Pancreas (tissue), 10 donors: ENCODE measurements around the gene ZNF266. TPM values are rescaled to one million over a fixed set of nuclear protein-coding genes. Genes with fewer than 3 reads are reported as not detected.

ENCODE experiments used
- ATAC-seq, 4 donors: fragments of 200-7000 bp; cut with Tn5 transposase; one replicate each; pipeline versions ENCODE4 v1.8.0 to v1.9.1; 2020; ENCODE audit warnings: mild to moderate bottlenecking in 4 of 4, moderate library complexity in 4 of 4
- DNase-seq, 6 donors: peaks; one replicate each; pipeline ENCODE4 v3.0.0-alpha.2; 2020
- FAIRE-seq: peaks from 2 replicates; lab custom pipeline; 2012; peaks lifted over from hg19 to GRCh38; lab: Jason Lieb, UNC
- H3K27ac ChIP-seq, 4 donors: fragments of 200-600 bp; sonication (generic); 1 replicate in 3 of 4; 2 replicates in 1 of 4; pipeline versions ENCODE4 v1.5.0 to v1.8.0; 2020
- H3K27me3 ChIP-seq, 4 donors: fragments of 200-600 bp; one replicate each; pipeline ENCODE4 v1.8.0; 2021
- H3K36me3 ChIP-seq, 3 donors: fragments of 200-600 bp; sonication (generic) in 1 of 3; one replicate each; pipeline versions ENCODE4 v1.5.0 to v1.8.0; 2020 to 2021
- H3K4me1 ChIP-seq, 3 donors: fragments of 200-600 bp; one replicate each; pipeline ENCODE4 v1.8.0; 2021
- H3K4me3 ChIP-seq, 4 donors: fragments of 200-600 bp; sonication (generic) in 2 of 4; one replicate each; pipeline versions ENCODE4 v1.5.0 to v1.8.0; 2020 to 2021
- H3K9me3 ChIP-seq, 4 donors: fragments of 200-600 bp; one replicate each; pipeline ENCODE4 v1.8.0; 2021
- WGBS, 2 donors: extraction: QIAGEN DNeasy Blood & Tissue Kit; methylation state at CpG; one replicate each; pipeline ENCODE4 v1.1.7; 2013; 5-methylcytosine and 5-hydroxymethylcytosine counted together
- intact Hi-C, 3 donors: fragments of 100-400 bp; cut with DNase I; formaldehyde crosslinking; loops; one replicate each; pipeline versions ENCODE4 v1.11.1 to v1.14.2; 2022
- polyA plus RNA-seq, 2 donors: library from polyadenylated mRNA; stranded (reverse); fragments of 200-250 nt; gene quantifications; one replicate each; pipeline ENCODE4 v1.2.3, GENCODE V29; 2013
- total RNA-seq, 6 donors: library from RNA; stranded (reverse); fragmentation: NEBNext Ultra II Directional in 4 of 6; extraction: Animal tissue kit (Norgen Biotek cat#: 25700) in 4 of 6; gene quantifications; one replicate each; pipeline versions ENCODE4 v1.2.1 to v1.2.4, GENCODE V29; 2021 to 2023
- TF ChIP-seq, protein P1 (sequence below), 4 donors: fragments of 200-600 bp; sonication (generic) in 3 of 4; IDR thresholded peaks; one replicate each; pipeline versions ENCODE4 v1.5.0 to v1.8.0; 2021; ENCODE audit warnings: antibody characterized with exemption in 4 of 4
- donor health status: healthy with polysubstance abuse.
- donor health status: DM: no; HTN: no; CAD: no; lungs with moderate emphysema.
- donor health status: DM: no; HTN: no; CAD: no.
- donor health status: control.
- donor health status: control.
- donor health status: Bipolar disorder and iron deficiency.
- donor health status: DM: yes; HTN: yes; CAD: no.
- donor health status: DM: no; HTN: no; CAD: no.
- donor health status: DM: no; HTN: no; CAD: no.
- donor health status: DM: yes; HTN: yes; CAD: no.

ZNF266 gene
- total and polyA plus RNA-seq, 8 donors: 5.1 to 39.1 (median 8.7) TPM

DNA sequence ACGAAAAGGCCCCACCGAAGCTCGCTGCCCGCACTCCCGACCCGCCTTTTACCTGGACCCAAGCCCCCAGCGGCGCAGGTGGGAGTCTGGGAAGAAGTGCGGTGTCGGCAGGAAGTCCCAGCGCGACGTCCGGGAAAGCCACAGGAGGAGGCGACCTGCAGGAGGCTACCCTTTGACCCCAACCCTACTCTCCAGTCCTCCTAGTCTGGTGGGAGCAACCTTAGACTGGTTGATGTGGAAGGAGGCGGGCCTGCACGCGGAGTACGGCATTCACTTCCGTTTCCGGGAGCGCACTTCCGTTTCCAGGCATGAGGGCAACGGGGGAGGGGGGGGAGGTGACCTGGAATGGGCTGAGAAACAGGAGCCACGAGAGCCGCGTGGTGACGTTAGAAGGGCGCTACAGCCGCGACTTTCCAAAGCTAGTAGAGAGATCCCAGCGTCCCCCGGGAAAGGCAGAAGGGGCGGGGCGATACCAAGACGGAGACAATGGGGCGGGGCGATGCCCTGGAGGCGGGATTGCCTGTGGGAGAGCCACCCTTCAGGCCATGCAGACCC lies 28.5 kb downstream of the ZNF266 start:
- Histone ChIP-seq H3K27me3 (no peaks in the 10 kb centered on the region), H3K4me3 (peak overlapping the region; percentile 26 to 61 (median 54)), H3K9me3 (peaks cover 0 to 2% (median 0%) of the 10 kb centered on the region in 4 donors), H3K36me3 (no peaks in the 10 kb centered on the region), H3K4me1 (no peaks in the 10 kb centered on the region), H3K27ac (no peak overlapping the region)
- TF ChIP-seq, protein P1, sequence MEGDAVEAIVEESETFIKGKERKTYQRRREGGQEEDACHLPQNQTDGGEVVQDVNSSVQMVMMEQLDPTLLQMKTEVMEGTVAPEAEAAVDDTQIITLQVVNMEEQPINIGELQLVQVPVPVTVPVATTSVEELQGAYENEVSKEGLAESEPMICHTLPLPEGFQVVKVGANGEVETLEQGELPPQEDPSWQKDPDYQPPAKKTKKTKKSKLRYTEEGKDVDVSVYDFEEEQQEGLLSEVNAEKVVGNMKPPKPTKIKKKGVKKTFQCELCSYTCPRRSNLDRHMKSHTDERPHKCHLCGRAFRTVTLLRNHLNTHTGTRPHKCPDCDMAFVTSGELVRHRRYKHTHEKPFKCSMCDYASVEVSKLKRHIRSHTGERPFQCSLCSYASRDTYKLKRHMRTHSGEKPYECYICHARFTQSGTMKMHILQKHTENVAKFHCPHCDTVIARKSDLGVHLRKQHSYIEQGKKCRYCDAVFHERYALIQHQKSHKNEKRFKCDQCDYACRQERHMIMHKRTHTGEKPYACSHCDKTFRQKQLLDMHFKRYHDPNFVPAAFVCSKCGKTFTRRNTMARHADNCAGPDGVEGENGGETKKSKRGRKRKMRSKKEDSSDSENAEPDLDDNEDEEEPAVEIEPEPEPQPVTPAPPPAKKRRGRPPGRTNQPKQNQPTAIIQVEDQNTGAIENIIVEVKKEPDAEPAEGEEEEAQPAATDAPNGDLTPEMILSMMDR (IDR thresholded peaks at IDR 0.05): no peak
- no peak for FAIRE-seq
- intact Hi-C loops: no loop called here
- ATAC-seq: peak; percentile 95 to 99 (median 98)
- 1 to 2% methylated on average over 32 to 39 of the region's 39 CpGs for WGBS, 2 donors
- DNase-seq: peak; percentile 54 to 81 (median 70)

DNA sequence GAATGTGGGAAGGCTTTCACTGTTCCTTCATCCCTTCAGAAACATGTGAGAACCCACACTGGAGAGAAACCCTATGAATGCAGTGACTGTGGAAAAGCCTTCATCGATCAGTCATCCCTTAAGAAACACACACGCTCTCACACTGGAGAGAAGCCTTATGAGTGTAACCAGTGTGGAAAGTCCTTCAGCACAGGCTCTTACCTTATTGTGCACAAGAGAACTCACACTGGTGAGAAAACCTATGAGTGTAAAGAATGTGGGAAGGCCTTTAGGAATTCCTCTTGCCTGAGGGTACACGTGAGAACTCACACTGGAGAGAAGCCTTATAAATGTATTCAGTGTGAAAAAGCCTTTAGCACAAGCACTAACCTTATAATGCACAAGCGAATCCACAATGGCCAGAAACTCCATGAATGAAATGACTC lies 54.0 kb downstream of the ZNF266 start:
- intact Hi-C loops: no loop called here
- Histone ChIP-seq H3K4me1 (no peaks in the 10 kb centered on the region), H3K36me3 (peaks cover 13 to 75% (median 50%) of the 10 kb centered on the region in 3 donors), H3K27me3 (no peaks in the 10 kb centered on the region), H3K4me3 (no peak overlapping the region), H3K27ac (no peak overlapping the region), H3K9me3 (peaks cover 4 to 40% (median 13%) of the 10 kb centered on the region in 4 donors)
- no peak for ATAC-seq
- TF ChIP-seq, protein P1 (IDR thresholded peaks at IDR 0.05): no peak
- FAIRE-seq: no peak
- no peak for DNase-seq
- WGBS, 2 donors: 85 to 87% methylated on average over 4 of the region's 4 CpGs

DNA sequence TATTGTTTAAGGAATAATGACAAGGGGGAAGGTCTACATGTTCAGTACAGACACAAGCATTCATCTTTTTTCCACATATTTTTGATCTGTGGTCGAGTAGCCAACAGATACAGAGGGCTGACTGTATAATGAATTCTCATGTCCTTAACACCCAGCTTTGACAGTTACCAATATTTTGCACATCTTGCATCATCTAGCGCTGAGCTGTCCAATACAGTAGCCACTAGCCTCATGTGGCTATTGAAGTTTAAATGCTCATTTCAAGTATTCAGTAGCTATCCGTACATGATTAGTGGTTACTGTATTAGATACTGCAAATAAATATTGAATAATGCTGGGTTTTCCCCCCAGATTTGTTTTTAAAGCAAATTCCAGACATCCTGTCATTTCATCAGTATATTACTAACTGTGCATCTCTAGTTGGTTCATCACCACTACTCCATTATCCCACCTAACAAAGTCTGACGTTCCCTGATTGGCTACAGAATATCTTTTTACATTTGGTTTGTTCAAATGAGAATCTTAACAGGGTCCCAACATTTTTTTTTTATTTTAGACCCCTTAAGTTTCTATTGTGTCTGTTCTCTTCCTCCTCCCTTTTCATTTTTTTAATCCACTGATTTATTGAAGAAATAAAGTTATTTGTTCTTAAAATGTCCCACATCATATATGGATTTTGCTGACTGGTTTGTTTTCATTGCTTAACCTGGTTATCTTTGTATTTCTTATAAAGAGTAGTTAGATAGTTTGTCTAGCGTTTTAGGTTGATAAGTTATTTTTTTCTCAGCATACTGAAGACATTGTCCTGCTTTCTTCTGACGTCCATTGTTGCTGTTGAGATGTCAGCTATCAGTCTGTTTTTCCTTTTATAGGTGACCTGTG lies 64.4 kb downstream of the ZNF266 start:
- DNase-seq: no peak
- Histone ChIP-seq H3K4me3 (no peak overlapping the region), H3K27ac (no peak overlapping the region), H3K4me1 (no peaks in the 10 kb centered on the region), H3K27me3 (no peaks in the 10 kb centered on the region), H3K36me3 (peaks cover 0 to under 1% (median 0%) of the 10 kb centered on the region in 3 donors), H3K9me3 (peaks cover 0 to 7% (median 2%) of the 10 kb centered on the region in 4 donors)
- no peak for FAIRE-seq
- intact Hi-C loops: no loop called here
- no peak for ATAC-seq
- WGBS, 2 donors: 77 to 87% methylated on average over 6 of the region's 6 CpGs
- TF ChIP-seq, protein P1 (IDR thresholded peaks at IDR 0.05): no peak

DNA sequence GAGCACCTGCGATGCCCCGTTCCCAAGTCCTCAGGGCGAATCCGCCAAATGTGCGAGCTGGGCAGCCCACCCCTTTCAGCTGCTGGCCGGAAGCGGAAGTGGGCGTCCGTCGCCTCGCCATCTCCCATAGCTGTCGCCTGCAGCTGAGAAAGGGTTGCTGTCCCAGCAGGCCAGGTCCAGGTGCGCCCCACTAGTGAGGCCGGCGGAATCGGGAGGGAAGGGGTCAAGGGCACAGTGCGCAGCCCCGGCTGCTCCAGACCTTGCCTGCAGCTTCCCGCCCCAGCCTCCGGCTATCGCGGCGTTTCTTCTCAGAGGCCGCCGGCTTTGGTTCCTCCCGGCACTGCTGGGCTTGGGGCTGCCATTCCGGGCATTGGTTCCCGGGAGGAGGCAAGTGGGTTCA lies 72.5 kb downstream of the ZNF266 start, which contains the start of gene ZNF177:
Gene ZNF177 (plus strand): TSS at position 109 of the 400 bp plus-strand sequence. CDS start 15,299 bp downstream, outside the sequence.
- intact Hi-C loops: no loop called here
- Histone ChIP-seq H3K4me1 (no peaks in the 10 kb centered on the region), H3K9me3 (peaks cover 0 to 7% (median 0%) of the 10 kb centered on the region in 4 donors), H3K27ac (no peak within 1 kb of the TSS), H3K27me3 (no peaks in the 10 kb centered on the region), H3K4me3 (no peak within 1 kb of the TSS), H3K36me3 (peaks cover 0 to 5% (median 0%) of the 10 kb centered on the region in 3 donors)
- TF ChIP-seq, protein P1 (IDR thresholded peaks at IDR 0.05): no peak
- ATAC-seq: no peak
- FAIRE-seq: no peak
- WGBS, 2 donors: 2 to 3% methylated on average over 28 of the region's 28 CpGs
- peak in 1 of 6 donors; percentile 30 for DNase-seq

Other genes starting within 250 kb of the ZNF266 start
- gene OR7D4, start 216.0 kb downstream of the ZNF266 start, total RNA-seq: not detected
- not detected for gene OR7D4, start 216.0 kb downstream of the ZNF266 start, polyA plus RNA-seq
- not detected for gene OR7E24, start 184.6 kb downstream of the ZNF266 start, total RNA-seq
- not detected for gene OR7E24, start 184.6 kb downstream of the ZNF266 start, polyA plus RNA-seq
- gene ZNF699, start 125.7 kb downstream of the ZNF266 start, total RNA-seq: 1 to 10 TPM; 1.1 to 3.4 (median 1.7) TPM
- gene ZNF699, start 125.7 kb downstream of the ZNF266 start, polyA plus RNA-seq: 1 to 10 TPM in 1 of 2 donors, under 1 TPM in 1; 0.96 to 1.3 TPM
- gene ZNF559, start 111.4 kb downstream of the ZNF266 start, total RNA-seq: 10 to 100 TPM in 1 of 6 donors, 1 to 10 TPM in 5; 3.2 to 13.0 (median 5.7) TPM
- 10 to 100 TPM; 14.9 to 19.4 TPM for gene ZNF559, start 111.4 kb downstream of the ZNF266 start, polyA plus RNA-seq
- gene ZNF177, start 72.6 kb downstream of the ZNF266 start, total RNA-seq: 1 to 10 TPM in 1 of 6 donors, under 1 TPM in 4, not detected in 1; 0.32 to 2.0 (median 0.83) TPM
- 1 to 10 TPM; 1.8 to 4.3 TPM for gene ZNF177, start 72.6 kb downstream of the ZNF266 start, polyA plus RNA-seq
- gene ZNF560, start 63.0 kb upstream of the ZNF266 start, total RNA-seq: not detected
- gene ZNF560, start 63.0 kb upstream of the ZNF266 start, polyA plus RNA-seq: under 1 TPM in 1 of 2 donors, not detected in 1; 0.14 TPM
- 10 to 100 TPM in 1 of 6 donors, 1 to 10 TPM in 5; 3.4 to 10.4 (median 6.0) TPM for gene ZNF426, start 103.1 kb upstream of the ZNF266 start, total RNA-seq
- gene ZNF426, start 103.1 kb upstream of the ZNF266 start, polyA plus RNA-seq: 1 to 10 TPM; 1.8 to 1.9 TPM
- 10 to 100 TPM in 5 of 6 donors, 1 to 10 TPM in 1; 9.8 to 17.4 (median 11.1) TPM for gene ZNF121, start 148.9 kb upstream of the ZNF266 start, total RNA-seq
- gene ZNF121, start 148.9 kb upstream of the ZNF266 start, polyA plus RNA-seq: 1 to 10 TPM; 5.4 to 5.6 TPM
- gene ZNF561, start 185.7 kb upstream of the ZNF266 start, total RNA-seq: 10 to 100 TPM; 10.3 to 24.6 (median 17.8) TPM
- 10 to 100 TPM; 11.7 to 17.0 TPM for gene ZNF561, start 185.7 kb upstream of the ZNF266 start, polyA plus RNA-seq
- gene ZNF562, start 239.5 kb upstream of the ZNF266 start, total RNA-seq: 10 to 100 TPM; 11.5 to 22.4 (median 13.5) TPM
- gene ZNF562, start 239.5 kb upstream of the ZNF266 start, polyA plus RNA-seq: 1 to 10 TPM; 3.9 to 4.2 TPM